Parathyroid adenoma (tissue), 2 donors: Measurements from ENCODE around the gene SPOCK3.

Source experiments
- H2AFZ ChIP-seq: fragments of 300-600 bp; sonication (generic); one replicate; pipeline ENCODE4 v1.7.0; 2017; ENCODE audit warnings: antibody characterized with exemption, mild to moderate bottlenecking
- H3K27ac ChIP-seq: fragments of 300-600 bp; sonication (generic); one replicate; pipeline ENCODE4 v1.7.0; 2017
- H3K27me3 ChIP-seq: fragments of 300-600 bp; sonication (generic); one replicate; pipeline ENCODE4 v1.7.0; 2017; ENCODE audit warnings: low read length; ENCODE audit not compliant: control insufficient read depth, insufficient read depth
- H3K36me3 ChIP-seq: fragments of 300-600 bp; sonication (generic); one replicate; pipeline ENCODE4 v1.7.0; 2017; ENCODE audit warnings: low read length; ENCODE audit not compliant: control insufficient read depth, insufficient read depth
- H3K4me1 ChIP-seq: fragments of 300-600 bp; sonication (generic); one replicate; pipeline ENCODE4 v1.7.0; 2017; ENCODE audit warnings: control low read depth
- H3K4me2 ChIP-seq: fragments of 300-600 bp; sonication (generic); one replicate; pipeline ENCODE4 v1.7.0; 2017; ENCODE audit warnings: low read length
- H3K4me3 ChIP-seq: fragments of 300-600 bp; sonication (generic); one replicate; pipeline ENCODE4 v1.7.0; 2017; ENCODE audit warnings: low read depth, low read length
- H3K79me2 ChIP-seq: fragments of 300-600 bp; sonication (generic); one replicate; pipeline ENCODE4 v1.7.0; 2017; ENCODE audit warnings: control low read depth
- H3K9ac ChIP-seq: fragments of 300-600 bp; sonication (generic); one replicate; pipeline ENCODE4 v1.7.0; 2017; ENCODE audit warnings: mild to moderate bottlenecking
- H3K9me3 ChIP-seq: fragments of 300-600 bp; sonication (generic); one replicate; pipeline ENCODE4 v1.7.0; 2017; ENCODE audit warnings: low read length; ENCODE audit not compliant: control insufficient read depth
- TF ChIP-seq, protein P1 (sequence below): fragments of 300-600 bp; sonication (generic); IDR thresholded peaks from one replicate; pipeline ENCODE4 v1.7.0; 2017; ENCODE audit warnings: antibody characterized with exemption, mild to moderate bottlenecking
- donor health status: primary hyperparathyroidism.

Gene SPOCK3

GRCh38 chr4:167032871-167033270 is 201.4 kb downstream of the SPOCK3 start:
- Histone ChIP-seq H3K27me3 (no peaks in the 10 kb centered on the region), H3K9me3 (no peaks in the 10 kb centered on the region), H3K79me2 (no peaks in the 10 kb centered on the region), H3K4me2 (no peak overlapping the region), H3K9ac (no peak overlapping the region), H3K4me1 (no peaks in the 10 kb centered on the region), H3K27ac (no peak overlapping the region), H3K36me3 (no peaks in the 10 kb centered on the region), H2AFZ (no peak overlapping the region), H3K4me3 (no peak overlapping the region)
- TF ChIP-seq, protein P1, sequence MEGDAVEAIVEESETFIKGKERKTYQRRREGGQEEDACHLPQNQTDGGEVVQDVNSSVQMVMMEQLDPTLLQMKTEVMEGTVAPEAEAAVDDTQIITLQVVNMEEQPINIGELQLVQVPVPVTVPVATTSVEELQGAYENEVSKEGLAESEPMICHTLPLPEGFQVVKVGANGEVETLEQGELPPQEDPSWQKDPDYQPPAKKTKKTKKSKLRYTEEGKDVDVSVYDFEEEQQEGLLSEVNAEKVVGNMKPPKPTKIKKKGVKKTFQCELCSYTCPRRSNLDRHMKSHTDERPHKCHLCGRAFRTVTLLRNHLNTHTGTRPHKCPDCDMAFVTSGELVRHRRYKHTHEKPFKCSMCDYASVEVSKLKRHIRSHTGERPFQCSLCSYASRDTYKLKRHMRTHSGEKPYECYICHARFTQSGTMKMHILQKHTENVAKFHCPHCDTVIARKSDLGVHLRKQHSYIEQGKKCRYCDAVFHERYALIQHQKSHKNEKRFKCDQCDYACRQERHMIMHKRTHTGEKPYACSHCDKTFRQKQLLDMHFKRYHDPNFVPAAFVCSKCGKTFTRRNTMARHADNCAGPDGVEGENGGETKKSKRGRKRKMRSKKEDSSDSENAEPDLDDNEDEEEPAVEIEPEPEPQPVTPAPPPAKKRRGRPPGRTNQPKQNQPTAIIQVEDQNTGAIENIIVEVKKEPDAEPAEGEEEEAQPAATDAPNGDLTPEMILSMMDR, result no peak

DNA sequence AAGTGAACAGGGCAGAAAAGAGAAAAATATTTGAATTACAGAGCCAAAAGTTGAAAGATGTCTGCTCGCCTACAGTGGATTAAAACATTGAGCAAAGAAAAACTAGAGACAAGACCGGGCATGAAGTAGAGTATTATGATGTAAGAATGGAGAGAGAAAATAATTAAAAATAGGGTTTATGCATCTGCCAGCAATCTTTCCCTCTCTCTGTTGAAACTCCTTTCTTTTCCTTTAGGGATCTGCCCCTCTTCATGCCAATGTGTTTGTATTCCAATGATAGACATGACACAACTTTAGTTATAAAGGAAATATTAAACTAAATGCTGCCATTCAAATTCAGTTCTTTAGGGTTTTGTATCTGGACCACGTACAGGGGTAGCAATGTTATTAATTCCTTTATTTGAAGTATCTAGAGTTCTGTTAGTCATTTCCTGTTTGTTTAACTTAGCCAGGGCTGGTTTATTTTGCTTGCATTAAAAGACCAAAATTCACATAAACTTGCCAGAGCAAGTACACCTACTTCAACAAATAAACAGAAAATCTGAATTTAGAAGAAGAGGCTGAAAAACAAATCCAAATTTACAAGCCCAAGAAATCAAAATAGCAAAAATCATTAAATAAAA is 202.6 kb downstream of the SPOCK3 start:
- no peaks in the 10 kb centered on the region for H3K9me3 ChIP-seq
- TF ChIP-seq, protein P1, result no peak
- no peaks in the 10 kb centered on the region for H3K4me1 ChIP-seq
- no peak overlapping the region for H3K4me2 ChIP-seq
- H2AFZ ChIP-seq, result no peak overlapping the region
- no peaks in the 10 kb centered on the region for H3K27me3 ChIP-seq
- H3K79me2 ChIP-seq, result no peaks in the 10 kb centered on the region
- H3K9ac ChIP-seq, result no peak overlapping the region
- no peak overlapping the region for H3K27ac ChIP-seq
- no peaks in the 10 kb centered on the region for H3K36me3 ChIP-seq
- no peak overlapping the region for H3K4me3 ChIP-seq

- Histone ChIP-seq H3K27me3 (no peaks in the 10 kb centered on the region), H3K79me2 (no peaks in the 10 kb centered on the region), H2AFZ (no peak overlapping the region), H3K4me1 (no peaks in the 10 kb centered on the region), H3K9ac (no peak overlapping the region), H3K4me2 (no peak overlapping the region), H3K9me3 (no peaks in the 10 kb centered on the region), H3K27ac (no peak overlapping the region), H3K4me3 (no peak overlapping the region), H3K36me3 (no peaks in the 10 kb centered on the region)
- TF ChIP-seq, protein P1, result no peak
Observed at GRCh38 chr4:167028976-167029375, 205.3 kb downstream of the SPOCK3 start.

GRCh38 chr4:167025670-167026069 is 208.6 kb downstream of the SPOCK3 start:
- TF ChIP-seq, protein P1, result no peak
- Histone ChIP-seq H3K27me3 (no peaks in the 10 kb centered on the region), H3K9me3 (no peaks in the 10 kb centered on the region), H3K9ac (no peak overlapping the region), H3K4me1 (no peaks in the 10 kb centered on the region), H3K4me3 (no peak overlapping the region), H3K79me2 (no peaks in the 10 kb centered on the region), H2AFZ (no peak overlapping the region), H3K36me3 (no peaks in the 10 kb centered on the region), H3K27ac (no peak overlapping the region), H3K4me2 (no peak overlapping the region)

DNA sequence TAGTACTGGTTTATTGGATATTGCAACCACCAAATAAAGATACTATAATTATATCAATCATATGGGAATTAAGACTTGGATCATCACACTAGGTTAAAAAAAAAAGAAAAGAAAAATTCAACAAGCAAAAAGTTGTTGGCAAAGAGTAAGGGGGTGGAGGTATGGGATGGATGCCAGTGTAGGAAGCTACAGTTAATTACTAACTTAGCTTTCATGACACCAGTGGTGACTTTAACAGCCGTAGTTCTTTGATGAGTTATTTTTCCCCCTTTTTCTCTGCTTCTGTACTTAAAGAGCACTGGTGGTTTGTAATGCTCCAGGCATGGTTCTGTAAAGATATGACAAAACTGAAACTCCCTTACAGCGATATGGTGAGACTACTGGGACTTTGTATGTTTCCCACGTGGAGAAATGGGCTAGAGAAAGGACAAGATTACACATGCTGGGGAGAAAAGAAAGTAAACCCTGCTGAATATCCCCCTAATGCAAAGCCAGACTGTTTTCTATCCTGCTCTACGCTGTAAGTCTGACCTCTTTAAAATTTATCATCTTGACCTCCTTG is 210.8 kb downstream of the SPOCK3 start:
- no peak overlapping the region for H3K27ac ChIP-seq
- TF ChIP-seq, protein P1, result no peak
- no peaks in the 10 kb centered on the region for H3K79me2 ChIP-seq
- H3K4me3 ChIP-seq, result no peak overlapping the region
- no peaks in the 10 kb centered on the region for H3K4me1 ChIP-seq
- H2AFZ ChIP-seq, result no peak overlapping the region
- no peaks in the 10 kb centered on the region for H3K9me3 ChIP-seq
- no peak overlapping the region for H3K9ac ChIP-seq
- H3K36me3 ChIP-seq, result no peaks in the 10 kb centered on the region
- no peak overlapping the region for H3K4me2 ChIP-seq
- H3K27me3 ChIP-seq, result no peaks in the 10 kb centered on the region
